COR-L47 (cell line): ENCODE data around the gene LRPAP1.

Experiments
- DNase-seq: peaks from one replicate; lab custom pipeline; 2025; lab: John Stamatoyannopoulos, UW

Gene LRPAP1

GRCh38 chr4:3531318-3531878 lies 824 bp downstream of the LRPAP1 start:
- DNase-seq: no peak

GRCh38 chr4:3530663-3531254 lies 1.5 kb downstream of the LRPAP1 start:
- DNase-seq: no peak

- no peak for DNase-seq
Measured at GRCh38 chr4:3530051-3530450, 2.2 kb downstream of the LRPAP1 start.

GRCh38 chr4:3529363-3529762 lies 2.9 kb downstream of the LRPAP1 start:
- no peak for DNase-seq

GRCh38 chr4:3527914-3528876 lies 4.0 kb downstream of the LRPAP1 start:
- no peak for DNase-seq

GRCh38 chr4:3527101-3527913 lies 4.9 kb downstream of the LRPAP1 start:
- DNase-seq: no peak

- DNase-seq: no peak
Measured at GRCh38 chr4:3526456-3526855, 5.8 kb downstream of the LRPAP1 start.

GRCh38 chr4:3525532-3526430 lies 6.4 kb downstream of the LRPAP1 start:
- no peak for DNase-seq

GRCh38 chr4:3524920-3525319 lies 7.3 kb downstream of the LRPAP1 start:
- DNase-seq: no peak

GRCh38 chr4:3524349-3524748 lies 7.9 kb downstream of the LRPAP1 start:
- no peak for DNase-seq

GRCh38 chr4:3523628-3524221 lies 8.5 kb downstream of the LRPAP1 start:
- DNase-seq: no peak

- DNase-seq: no peak
Measured at GRCh38 chr4:3523146-3523627, 9.0 kb downstream of the LRPAP1 start.

GRCh38 chr4:3522651-3523050 lies 9.6 kb downstream of the LRPAP1 start:
- DNase-seq: no peak

- DNase-seq: no peak
Measured at GRCh38 chr4:3522326-3522640, 9.9 kb downstream of the LRPAP1 start.

- no peak for DNase-seq
Measured at GRCh38 chr4:3521621-3522325, 10.4 kb downstream of the LRPAP1 start.

GRCh38 chr4:3520796-3521600 lies 11.2 kb downstream of the LRPAP1 start:
- DNase-seq: no peak

- no peak for DNase-seq
Measured at GRCh38 chr4:3520276-3520675, 11.9 kb downstream of the LRPAP1 start.

GRCh38 chr4:3519468-3520264 lies 12.6 kb downstream of the LRPAP1 start:
- no peak for DNase-seq
